IPS-20b (cell line): ENCODE measurements around the gene RGS14.

Source experiments
- H3K27ac ChIP-seq: one replicate; pipeline ENCODE4 v1.5.1; 2013; ENCODE audit warnings: low read length
- H3K27me3 ChIP-seq: 2 replicates; pipeline ENCODE4 v1.6.1; 2013; ENCODE audit warnings: mild to moderate bottlenecking, low read length, inconsistent platforms; ENCODE audit not compliant: insufficient read depth
- H3K36me3 ChIP-seq: 2 replicates; pipeline ENCODE4 v1.6.1; 2013; ENCODE audit warnings: low read depth, mild to moderate bottlenecking, inconsistent platforms, low read length, moderate library complexity; ENCODE audit not compliant: insufficient read depth
- H3K4me1 ChIP-seq: 2 replicates; pipeline ENCODE4 v1.6.1; 2013; ENCODE audit warnings: mild to moderate bottlenecking, control low read depth, inconsistent platforms, low read length, moderate library complexity; ENCODE audit not compliant: insufficient read depth
- H3K4me3 ChIP-seq: 2 replicates; pipeline ENCODE4 v1.5.1; 2013; ENCODE audit warnings: mild to moderate bottlenecking, low read length, inconsistent platforms
- H3K9ac ChIP-seq: 2 replicates; pipeline ENCODE4 v1.6.1; 2013; ENCODE audit warnings: low read depth, mild to moderate bottlenecking, inconsistent platforms, low read length, moderate library complexity
- H3K9me3 ChIP-seq: 2 replicates; pipeline ENCODE4 v1.6.1; 2013; ENCODE audit warnings: mild to moderate bottlenecking, low read depth, low read length, inconsistent platforms; ENCODE audit not compliant: insufficient read depth

The RGS14 gene

GRCh38 chr5:177421062-177421798 lies 63.5 kb downstream of the RGS14 start:
- no peak overlapping the region for H3K9ac ChIP-seq
- no peaks in the 10 kb centered on the region for H3K9me3 ChIP-seq
- no peak overlapping the region for H3K4me3 ChIP-seq
- no peaks in the 10 kb centered on the region; the same call in 1 of the 2 replicates for H3K27me3 ChIP-seq
- no peak overlapping the region for H3K27ac ChIP-seq
- peaks cover 5% of the 10 kb centered on the region; the same call in 1 of the 2 replicates for H3K4me1 ChIP-seq
- no peaks in the 10 kb centered on the region for H3K36me3 ChIP-seq
